NCI-H2227 (cell line): Measurements from ENCODE around the gene EOGT.

Source experiments
- DNase-seq: peaks from one replicate; lab custom pipeline; 2025; ENCODE audit not compliant: unreplicated experiment; lab: John Stamatoyannopoulos, UW

EOGT gene

DNA sequence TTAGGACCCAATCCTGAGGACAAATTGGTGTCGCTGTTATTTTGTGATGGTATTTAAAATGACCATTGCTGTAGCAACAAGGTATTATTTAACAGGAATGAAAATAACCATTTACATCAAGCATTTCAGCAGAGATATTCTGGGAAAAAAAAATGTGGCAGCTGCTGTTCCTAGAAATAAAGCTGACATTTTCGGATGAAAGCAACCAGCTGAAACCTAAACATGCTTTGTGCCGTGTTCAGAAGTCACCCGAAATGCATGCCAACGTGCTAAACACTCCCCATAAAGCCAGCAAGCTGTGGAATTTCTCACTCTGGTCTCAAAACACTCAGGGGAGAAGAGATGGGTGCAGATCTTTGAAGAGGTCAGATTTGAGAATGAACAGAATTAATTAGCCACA is 49.6 kb downstream of the EOGT start:
- no peak for DNase-seq

DNA sequence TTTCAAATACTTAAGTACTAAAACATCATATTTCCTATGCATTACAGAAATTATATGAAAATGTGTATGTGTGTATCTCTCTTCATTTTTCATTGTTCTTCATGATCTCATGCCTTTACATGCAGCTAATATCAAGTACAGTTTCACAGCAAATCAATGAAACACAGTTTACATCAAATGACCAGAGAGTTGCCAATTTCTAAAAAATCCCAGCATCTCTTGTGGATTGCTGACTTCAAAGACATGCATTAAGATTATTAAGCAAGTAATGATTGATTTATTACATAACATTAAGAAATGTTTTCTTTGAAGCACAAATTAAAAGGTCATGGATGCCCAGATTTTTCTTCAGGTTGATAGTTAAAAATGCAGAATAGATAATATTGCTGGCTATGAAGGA is 50.1 kb downstream of the EOGT start:
- DNase-seq: no peak

DNA sequence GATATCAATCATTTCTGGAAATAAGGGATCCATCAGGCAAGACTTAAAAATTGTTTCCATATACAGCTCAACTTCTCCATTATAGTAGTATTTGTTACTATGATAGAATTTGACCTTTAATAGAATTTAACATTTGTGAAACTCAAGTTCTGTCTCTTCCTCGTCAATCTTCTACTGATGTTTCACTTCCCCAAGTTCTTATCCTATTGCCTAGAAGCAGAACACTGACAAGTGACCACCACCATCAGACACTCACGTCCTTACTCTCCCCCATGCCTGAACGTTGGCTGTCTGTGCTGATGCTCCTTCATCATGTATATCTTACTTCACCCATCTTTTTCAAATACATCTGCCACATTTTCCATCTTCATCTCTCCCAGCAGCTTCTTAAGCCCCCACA is 54.6 kb downstream of the EOGT start:
- DNase-seq: no peak

DNA sequence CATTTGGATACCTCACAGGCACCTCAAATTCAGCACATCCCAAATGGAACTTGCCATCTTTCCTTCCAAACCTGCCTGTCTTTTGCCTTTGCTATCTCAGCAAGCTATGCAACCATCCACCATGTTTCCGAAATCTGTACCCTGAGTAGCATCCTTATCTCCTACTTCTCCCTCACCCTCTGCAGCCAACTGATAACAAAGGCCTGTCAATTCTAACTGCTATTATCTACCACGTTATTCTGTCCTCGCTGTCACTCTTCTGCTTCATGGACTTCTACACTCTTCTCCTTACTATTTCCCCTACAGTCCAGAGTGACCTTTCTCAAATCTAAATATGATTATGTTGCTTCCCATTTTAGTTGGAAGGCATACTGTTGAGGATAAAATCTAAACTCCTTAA is 55.6 kb downstream of the EOGT start:
- DNase-seq: no peak

DNA sequence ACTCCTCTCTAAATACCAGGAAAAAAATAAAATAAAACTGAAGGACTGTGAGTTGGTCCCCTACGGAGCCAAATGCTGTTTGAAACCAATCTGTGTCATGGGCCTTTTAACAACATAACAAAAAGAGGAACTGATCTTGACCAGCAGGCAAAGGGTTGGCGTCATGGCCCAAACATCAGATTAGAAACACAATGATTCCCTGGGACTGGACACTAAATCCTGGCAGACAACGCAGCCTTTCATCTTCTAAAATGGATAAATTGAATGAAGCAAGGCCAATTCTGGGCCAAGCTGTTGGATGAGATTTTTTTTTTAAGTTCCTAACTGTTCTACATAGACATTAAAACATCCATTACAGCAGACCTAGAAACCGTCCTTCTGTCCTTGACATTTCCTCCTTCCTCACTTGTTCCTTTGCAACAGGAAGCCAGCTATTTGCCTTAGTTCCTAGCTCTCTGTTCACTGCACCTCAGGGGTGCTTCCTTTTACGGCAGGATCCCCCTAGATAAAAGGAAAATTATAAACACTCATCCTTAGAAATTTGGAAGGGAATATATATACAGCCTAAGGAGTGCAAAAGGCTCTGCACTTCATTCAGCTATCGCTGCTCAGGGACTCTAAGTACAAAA is 59.6 kb downstream of the EOGT start:
- DNase-seq: no peak

DNA sequence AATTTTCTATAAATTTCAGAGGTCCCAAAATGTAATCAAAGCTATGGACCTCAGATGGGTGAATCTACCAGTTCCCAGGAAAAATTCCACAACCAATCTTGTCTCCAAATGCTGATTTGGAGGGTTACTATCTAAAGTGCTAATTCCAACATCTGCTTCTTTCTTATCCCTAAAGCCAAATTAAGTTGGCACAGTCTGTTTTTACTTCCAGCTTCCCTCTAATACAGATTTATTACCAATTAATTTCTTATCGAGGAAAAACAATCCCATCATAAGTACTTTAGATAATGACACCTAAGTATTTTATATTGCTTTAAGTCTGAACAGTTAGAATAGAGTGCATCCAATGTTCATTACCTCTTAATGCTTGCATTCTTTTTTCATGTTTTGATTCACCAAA is 68.3 kb downstream of the EOGT start:
- no peak for DNase-seq

DNA sequence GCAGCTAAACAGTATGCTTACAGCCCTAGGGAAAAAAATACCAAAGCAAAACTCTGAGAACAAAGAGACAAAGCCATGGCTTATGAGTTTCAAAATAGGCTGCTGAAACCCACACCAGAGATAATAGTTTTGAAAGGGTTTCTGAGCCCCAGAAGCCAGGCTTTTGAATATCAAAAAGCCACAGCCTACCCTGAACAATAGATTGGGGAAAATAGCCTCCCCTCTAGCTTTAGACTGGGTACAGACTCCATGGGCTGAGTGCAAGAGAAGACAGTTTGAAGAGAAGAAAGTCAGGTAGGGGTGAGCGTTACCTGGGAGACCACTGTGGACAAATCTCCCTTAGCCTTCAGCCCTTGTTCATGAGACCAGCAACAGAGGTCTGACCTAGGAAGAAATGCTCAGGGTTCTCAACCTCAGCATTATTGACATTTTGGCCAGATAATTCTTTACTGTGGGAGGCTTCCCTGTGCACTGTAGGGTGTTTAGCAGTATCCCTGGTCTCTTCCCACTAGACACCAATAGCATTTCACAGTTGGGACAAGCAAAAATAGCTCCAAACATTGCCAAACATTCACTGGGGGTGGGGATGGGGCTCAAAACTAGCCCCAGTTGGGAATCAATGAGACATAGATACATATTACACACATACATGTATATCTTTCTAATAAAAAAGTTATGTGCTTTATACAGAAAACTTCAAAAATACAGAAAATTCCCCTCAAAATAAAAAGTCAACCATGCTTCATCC is 69.6 kb downstream of the EOGT start:
- no peak for DNase-seq

DNA sequence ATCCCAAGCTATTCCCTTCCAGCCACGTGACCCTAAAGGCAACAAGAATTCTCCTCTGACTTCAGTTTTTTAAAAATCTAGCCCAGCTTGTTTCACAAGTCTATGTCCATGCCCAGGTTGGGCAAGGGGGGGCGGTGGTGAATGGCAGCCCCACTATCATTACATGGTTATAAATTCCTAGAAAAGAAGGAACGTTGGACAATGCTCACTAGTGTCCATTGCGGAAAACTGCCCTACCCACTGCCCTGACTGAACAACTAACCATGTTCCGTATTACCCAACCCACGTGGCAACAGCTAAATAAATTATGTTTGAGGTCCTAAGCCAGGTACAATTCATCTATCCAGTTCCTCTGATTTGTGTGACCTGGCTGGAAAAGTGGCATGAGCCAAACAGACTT is 72.4 kb downstream of the EOGT start:
- no peak for DNase-seq

DNA sequence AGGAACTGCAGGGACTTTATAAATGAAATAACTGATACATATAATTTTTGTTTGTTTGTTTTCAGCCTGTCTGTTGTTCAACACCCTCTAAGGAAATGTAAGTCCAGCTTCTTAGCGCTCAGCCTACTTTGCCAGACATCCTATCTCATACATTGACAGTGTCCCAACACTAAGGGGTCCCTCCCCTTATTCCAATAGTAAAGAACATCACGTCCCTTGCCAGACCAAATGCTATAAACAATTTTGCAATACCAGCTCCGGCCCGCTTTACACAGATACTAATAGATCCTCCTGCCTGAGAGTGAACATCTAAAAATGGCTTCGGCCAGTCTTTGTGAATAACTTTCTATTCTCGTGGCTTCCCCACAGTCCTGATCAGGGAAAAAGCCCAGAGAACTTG is 76.6 kb downstream of the EOGT start:
- no peak for DNase-seq

DNA sequence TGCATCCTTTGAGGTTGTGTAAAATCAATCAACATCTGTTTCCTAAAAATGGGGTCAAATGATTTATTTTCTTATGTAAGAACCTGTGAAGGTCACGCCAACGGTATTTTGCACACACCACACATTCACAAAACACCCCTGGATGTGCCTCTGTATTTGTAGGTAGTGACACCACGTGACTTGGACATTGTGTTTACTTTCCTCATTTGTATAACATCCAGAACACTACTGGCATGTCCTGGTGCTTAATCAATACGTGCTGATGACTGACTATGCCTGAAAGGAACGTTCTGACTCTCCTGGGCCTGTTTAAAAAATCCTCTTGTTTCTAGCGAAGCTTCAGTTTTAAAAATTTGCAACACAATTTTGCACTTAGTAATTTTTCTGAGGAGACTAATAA is 77.7 kb downstream of the EOGT start:
- DNase-seq: no peak

DNA sequence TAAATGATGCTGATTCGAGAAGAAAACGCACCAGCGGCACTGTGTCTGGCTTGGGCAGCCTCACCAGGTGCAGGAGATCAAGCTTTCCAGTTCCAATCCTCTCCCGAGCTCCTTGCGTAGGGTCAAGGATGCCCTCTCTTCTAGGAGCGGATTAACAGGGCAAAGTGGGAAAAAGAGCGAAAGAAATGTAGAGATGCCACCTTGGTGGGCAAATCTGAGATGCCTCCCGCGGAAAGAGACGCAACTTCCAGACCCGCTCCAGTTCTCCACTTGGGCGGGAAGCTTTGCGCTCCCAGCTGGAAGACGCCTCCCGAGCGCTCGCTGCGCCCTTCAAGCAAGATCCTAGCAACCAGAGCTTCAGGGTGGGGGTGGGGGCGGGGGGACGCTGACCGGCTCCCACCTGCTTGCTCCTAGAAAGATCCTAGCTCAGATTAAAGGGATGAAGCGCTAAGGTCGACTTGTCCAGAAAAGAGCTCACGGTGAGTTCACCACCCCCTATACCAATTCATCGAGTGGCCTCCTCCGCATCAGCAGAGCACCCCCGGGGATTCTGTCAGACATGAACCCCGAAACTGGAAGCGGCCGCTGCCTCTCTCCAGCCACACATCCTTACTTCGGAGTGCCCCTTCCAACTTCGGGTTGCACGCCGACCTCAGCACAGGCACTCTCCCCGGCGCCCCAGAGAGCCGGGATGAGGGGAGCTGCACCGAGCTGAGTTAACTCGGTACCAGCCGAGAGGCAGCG is 81.9 kb downstream of the EOGT start:
- DNase-seq: no peak
